ENCODE results near the gene MIX23.

The MIX23 gene

GRCh38 chr3:122382888-122383666 is at the start of gene MIX23:
MIX23 (minus strand) TSS chr3:122383231; CDS start chr3:122383224, 7 bp downstream.
- peak; percentile 92 for DNase-seq

GRCh38 chr3:122430371-122430770 is 47.3 kb upstream of the MIX23 start:
- no peak for DNase-seq

- no peak for DNase-seq
Observed at GRCh38 chr3:122427857-122428471, 44.9 kb upstream of the MIX23 start.

GRCh38 chr3:122421836-122422235 is 38.8 kb upstream of the MIX23 start:
- no peak for DNase-seq

GRCh38 chr3:122421101-122421500 is 38.1 kb upstream of the MIX23 start:
- no peak for DNase-seq

GRCh38 chr3:122416966-122417365 is 33.9 kb upstream of the MIX23 start:
- no peak for DNase-seq

GRCh38 chr3:122415762-122416654 is 33.0 kb upstream of the MIX23 start, which contains the start of gene WDR5B:
WDR5B (minus strand) TSS chr3:122416062; CDS start chr3:122415528, 534 bp downstream.
- peak; percentile 99 for DNase-seq

- DNase-seq = peak; percentile 63
Observed at GRCh38 chr3:122415104-122415744, 32.2 kb upstream of the MIX23 start.

- no peak for DNase-seq
Observed at GRCh38 chr3:122414391-122414790, 31.4 kb upstream of the MIX23 start.

- DNase-seq = peak; percentile 12
Observed at GRCh38 chr3:122410639-122411038, 27.6 kb upstream of the MIX23 start.

- DNase-seq = no peak
Observed at GRCh38 chr3:122410111-122410510, 27.1 kb upstream of the MIX23 start.

- no peak for DNase-seq
Observed at GRCh38 chr3:122409446-122409845, 26.4 kb upstream of the MIX23 start.

- DNase-seq = no peak
Observed at GRCh38 chr3:122407946-122408345, 24.9 kb upstream of the MIX23 start.

GRCh38 chr3:122406198-122406597 is 23.2 kb upstream of the MIX23 start:
- peak; percentile 28 for DNase-seq

GRCh38 chr3:122405015-122405414 is 22.0 kb upstream of the MIX23 start:
- DNase-seq = no peak

GRCh38 chr3:122403489-122403888 is 20.5 kb upstream of the MIX23 start:
- DNase-seq = no peak

GRCh38 chr3:122398920-122399319 is 15.9 kb upstream of the MIX23 start:
- DNase-seq = no peak

GRCh38 chr3:122397201-122397600 is 14.2 kb upstream of the MIX23 start:
- DNase-seq = no peak

- DNase-seq = no peak
Observed at GRCh38 chr3:122396511-122396910, 13.5 kb upstream of the MIX23 start.

- DNase-seq = no peak
Observed at GRCh38 chr3:122395582-122395981, 12.6 kb upstream of the MIX23 start.

- DNase-seq = no peak
Observed at GRCh38 chr3:122394173-122394572, 11.1 kb upstream of the MIX23 start.
